Ishikawa (cell line): ENCODE data around the gene HMGCR.

ENCODE experiments used
- CEBPB ChIP-seq: IDR thresholded peaks from 2 replicates; pipeline ENCODE4 v1.6.1; 2012
- CREB1 ChIP-seq: IDR thresholded peaks from 2 replicates; pipeline ENCODE4 v1.6.1; 2012; ENCODE audit warnings: low read depth
- EGR1 ChIP-seq: IDR thresholded peaks from 2 replicates; pipeline ENCODE4 v1.6.1; 2012
- TAF1 ChIP-seq: IDR thresholded peaks from 2 replicates; pipeline ENCODE4 v1.6.1; 2012; ENCODE audit warnings: low read depth, mild to moderate bottlenecking
- ZBTB7A ChIP-seq: IDR thresholded peaks from 2 replicates; pipeline ENCODE4 v1.6.1; 2012; ENCODE audit warnings: low read depth
- TF ChIP-seq, protein P1 (sequence below): IDR thresholded peaks from 2 replicates; pipeline ENCODE4 v1.6.1; 2012

DNA sequence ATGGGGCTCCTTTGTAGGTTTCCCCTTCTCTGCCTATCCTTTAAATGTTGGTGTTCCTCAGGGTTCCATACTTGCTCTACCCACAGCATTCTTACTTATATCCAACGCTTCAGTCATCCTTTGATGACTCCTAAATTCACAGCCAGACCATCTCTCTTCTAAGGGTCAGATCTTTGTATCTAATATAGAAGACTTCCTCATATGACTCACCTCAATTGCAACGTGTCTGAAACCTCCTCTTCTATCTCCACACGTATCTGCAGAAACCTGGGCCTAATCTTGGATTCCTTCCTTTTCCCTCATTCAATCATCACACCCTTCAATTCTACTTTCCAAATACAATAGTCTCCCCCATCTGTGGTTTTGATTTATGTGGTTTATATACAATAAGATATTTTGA, 68.3 kb downstream of the HMGCR start:
- no peak for TF ChIP-seq CREB1
- TF ChIP-seq EGR1 = no peak
- no peak for TF ChIP-seq TAF1
- no peak for TF ChIP-seq ZBTB7A
- TF ChIP-seq, protein P1, sequence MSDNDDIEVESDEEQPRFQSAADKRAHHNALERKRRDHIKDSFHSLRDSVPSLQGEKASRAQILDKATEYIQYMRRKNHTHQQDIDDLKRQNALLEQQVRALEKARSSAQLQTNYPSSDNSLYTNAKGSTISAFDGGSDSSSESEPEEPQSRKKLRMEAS = no peak
- TF ChIP-seq CEBPB = no peak
